ENCODE data around the gene KIAA1958. TPM values are rescaled to one million over a fixed set of nuclear protein-coding genes. Genes with fewer than 3 reads are reported as not detected.
A peak's percentile ranks its signal among the peaks of the same experiment; 100 is the strongest.

Gene KIAA1958
- total and polyA plus RNA-seq, 10 of the 15 experiments (the other 5 are each of a cell fraction or from before 2014, with no cell fraction given) = 0.53 to 8.7 (median 4.0) TPM

- no peak for TF ChIP-seq SPI1 (IDR thresholded peaks at IDR 0.05; ENCODE audit: borderline replicate concordance, insufficient read depth, low read depth, low read length)
- no peak for TF ChIP-seq SREBF1 (IDR thresholded peaks at IDR 0.05; ENCODE audit: low read length)
- TF ChIP-seq TBL1XR1 (IDR thresholded peaks at IDR 0.05; ENCODE audit: low read depth, low read length) = no peak
- no peak for TF ChIP-seq BRCA1 (IDR thresholded peaks at IDR 0.05; ENCODE audit: low read depth, low read length)
- no peak for TF ChIP-seq ZNF592 (IDR thresholded peaks at IDR 0.05)
- TF ChIP-seq HDAC6 (IDR thresholded peaks at IDR 0.05; ENCODE audit: unreplicated experiment) = no peak
- TF ChIP-seq BHLHE40 (IDR thresholded peaks at IDR 0.05; ENCODE audit: borderline replicate concordance in 1 of 2, low read depth in 2 of 2, low read length in 1 of 2) = peak; percentile 84 to 94; a peak in 3 of 4 replicates
- TF ChIP-seq STAT3 (IDR thresholded peaks at IDR 0.05; ENCODE audit: low read depth, low read length) = no peak
- TF ChIP-seq ZNF24 (IDR thresholded peaks at IDR 0.05) = no peak
- TF ChIP-seq RELA (IDR thresholded peaks at IDR 0.05; ENCODE audit: borderline replicate concordance, partially characterized antibody) = no peak
- no peak for TF ChIP-seq FOXK2 (IDR thresholded peaks at IDR 0.05)
- peak; percentile 17; the same call in 1 of the 2 replicates for TF ChIP-seq SMARCA5 (IDR thresholded peaks at IDR 0.05)
- TF ChIP-seq REST (IDR thresholded peaks at IDR 0.05; ENCODE audit: low read depth, low read length) = no peak
- no peak for TF ChIP-seq KAT2A (conservative IDR thresholded peaks at IDR 0.05; ENCODE audit: control insufficient read depth, low read depth, low read length)
- TF ChIP-seq NR2C1 (IDR thresholded peaks at IDR 0.05) = no peak
- no peak for TF ChIP-seq PKNOX1 (IDR thresholded peaks at IDR 0.05)
- no peak for TF ChIP-seq MYC (IDR thresholded peaks at IDR 0.05; ENCODE audit: insufficient read depth, insufficient read length, insufficient replicate concordance, low read length, severe bottlenecking)
- TF ChIP-seq IKZF1 (conservative IDR thresholded peaks at IDR 0.05) = no peak
- no peak for TF ChIP-seq RFX5 (IDR thresholded peaks at IDR 0.05; ENCODE audit: low read depth, low read length)
- peak; percentile 100 for TF ChIP-seq POLR2A (IDR thresholded peaks at IDR 0.05; ENCODE audit: low read depth, low read length)
- no peak for TF ChIP-seq SUZ12 (IDR thresholded peaks at IDR 0.05; ENCODE audit: unreplicated experiment)
- TF ChIP-seq BACH1 (IDR thresholded peaks at IDR 0.05; ENCODE audit: borderline replicate concordance) = peak; percentile 54; the same call in 1 of the 2 replicates
- peak; percentile 38 for TF ChIP-seq MEF2B (IDR thresholded peaks at IDR 0.05; ENCODE audit: partially characterized antibody, poor library complexity, severe bottlenecking)
These were observed at the start of gene KIAA1958 (continued) for GRCh38 chr9:112486221-112487007.

All from GM12878 (cell line).